K562 (cell line): ENCODE results near the gene FAM171A2. TPM values are rescaled to one million over a fixed set of nuclear protein-coding genes. Genes with fewer than 3 reads are reported as not detected.

Experiments used
- BRF1 ChIP-seq: IDR thresholded peaks from 3 replicates; pipeline ENCODE4 v1.6.1; 2011; ENCODE audit warnings: borderline replicate concordance, mild to moderate bottlenecking; ENCODE audit not compliant: insufficient read length; ENCODE audit errors: extremely low read depth
- FOXA3 ChIP-seq, 2 experiments: fragments of 450-650 bp in 1 of 2; sonication (generic) in 1 of 2; formaldehyde crosslinking; IDR thresholded peaks in 1 of 2; conservative IDR thresholded peaks in 1 of 2; 2 replicates each; pipeline versions ENCODE4 v1.4.0 to v1.8.0; 2020 to 2022; ENCODE audit warnings: mild to moderate bottlenecking in 2 of 2, missing genetic modification reagents in 1 of 2
- FOXJ2 ChIP-seq: fragments of 200-800 bp; sonication (Bioruptor generic); IDR thresholded peaks from 2 replicates; pipeline ENCODE4 v1.6.1; 2016; ENCODE audit warnings: missing genetic modification characterization, missing compliant biosample characterization
- L3MBTL2 ChIP-seq: fragments of 450-650 bp; IDR thresholded peaks from 2 replicates; pipeline ENCODE4 v1.6.1; 2016; ENCODE audit warnings: mild to moderate bottlenecking, moderate library complexity
- MAX ChIP-seq: sonication (generic); formaldehyde crosslinking; IDR thresholded peaks from 2 replicates; pipeline ENCODE4 v1.9.0; 2022; ENCODE audit warnings: mild to moderate bottlenecking, missing genetic modification reagents
- NR2C1 ChIP-seq, 2 experiments: fragments of 450-650 bp; IDR thresholded peaks; 2 replicates each; pipeline ENCODE4 v1.6.1; 2017; ENCODE audit warnings: mild to moderate bottlenecking in 2 of 2, antibody characterized with exemption in 1 of 2, inconsistent platforms in 1 of 2, missing compliant biosample characterization in 1 of 2, missing genetic modification characterization in 1 of 2
- PHB2 ChIP-seq: fragments of 450-650 bp; IDR thresholded peaks from 2 replicates; pipeline ENCODE4 v1.6.1; 2017; ENCODE audit warnings: low read depth
- PHF8 ChIP-seq: fragments of 200-600 bp; sonication (generic); IDR thresholded peaks from 2 replicates; pipeline ENCODE4 v1.6.1; 2012; ENCODE audit warnings: mixed run types, mild to moderate bottlenecking, inconsistent platforms, low read length, moderate library complexity, borderline replicate concordance
- SAFB2 ChIP-seq: fragments of 200-400 bp; formaldehyde crosslinking; IDR thresholded peaks from 2 replicates; pipeline ENCODE4 v1.6.1; 2018; ENCODE audit warnings: borderline replicate concordance, low read length, low read depth, moderate library complexity; ENCODE audit not compliant: severe bottlenecking
- SMAD1 ChIP-seq: fragments of 150-350 bp; IDR thresholded peaks from 2 replicates; pipeline ENCODE4 v1.6.1; 2014; ENCODE audit warnings: low read length, low read depth; ENCODE audit not compliant: partially characterized antibody
- SMARCA5 ChIP-seq: fragments of 450-650 bp; IDR thresholded peaks from 2 replicates; pipeline ENCODE4 v1.6.1; 2016
- SMC3 ChIP-seq: conservative IDR thresholded peaks from 2 replicates; pipeline ENCODE4 v1.6.1; 2011; ENCODE audit warnings: low read depth, low read length, improper control_type of control experiment; ENCODE audit not compliant: insufficient read depth
- SRSF7 ChIP-seq: fragments of 200-400 bp; formaldehyde crosslinking; optimal IDR thresholded peaks from 2 replicates; pipeline ENCODE3; 2017; ENCODE audit warnings: mild to moderate bottlenecking, low read depth, low read length
- SRSF9 ChIP-seq: fragments of 200-400 bp; formaldehyde crosslinking; IDR thresholded peaks from 2 replicates; pipeline ENCODE4 v1.6.1; 2017; ENCODE audit warnings: low read depth, low read length, borderline replicate concordance
- STAG1 ChIP-seq: sonication (generic); formaldehyde crosslinking; IDR thresholded peaks from 2 replicates; pipeline ENCODE4 v1.5.0; 2020; ENCODE audit warnings: missing genetic modification reagents, borderline replicate concordance
- TARDBP ChIP-seq: fragments of 450-650 bp; IDR thresholded peaks from 2 replicates; pipeline ENCODE4 v1.6.1; 2016
- TBP ChIP-seq: optimal IDR thresholded peaks from 2 replicates; pipeline ENCODE3; 2011; ENCODE audit warnings: low read depth, low read length, improper control_type of control experiment
- ZNF384 ChIP-seq: IDR thresholded peaks from 2 replicates; pipeline ENCODE4 v1.6.1; 2012; ENCODE audit warnings: low read depth, low read length, improper control_type of control experiment
- ZNF41 ChIP-seq: fragments of 250-450 bp; sonication (Bioruptor Pico); conservative IDR thresholded peaks from 2 replicates; pipeline ENCODE4 v1.4.0; 2020; ENCODE audit warnings: mild to moderate bottlenecking
- ZNF584 ChIP-seq: fragments of 200-800 bp; sonication (Bioruptor generic); IDR thresholded peaks from 2 replicates; pipeline ENCODE4 v1.6.1; 2016; ENCODE audit warnings: low read depth, mild to moderate bottlenecking, missing genetic modification characterization, missing compliant biosample characterization
- polyA plus RNA-seq, 8 experiments: library from polyadenylated mRNA; depleted of rRNA in 4 of 8; stranded (reverse) in 5 of 8; unstranded in 3 of 8; fragments of >200 nt; fragmentation: Nextera tagmentation in 2 of 8; fragmentation: Illumina TruSeq in 1 of 8; extraction: Ambion mirVana in 2 of 8; extraction: Trizol in 1 of 8; gene quantifications; 2 replicates each; pipeline versions ENCODE4 v1.2.1 to v1.2.3, GENCODE V29; 2011 to 2014; ENCODE audit warnings: inconsistent platforms in 1 of 8, missing spikeins in 1 of 8
- total RNA-seq, 7 experiments: library from RNA; depleted of rRNA in 6 of 7; stranded (reverse); fragments of >200 nt in 6 of 7; fragmentation: Illumina TruSeq in 2 of 7; extraction: Trizol in 2 of 7; gene quantifications; 2 replicates each; pipeline versions ENCODE4 v1.2.1 to v1.2.3, GENCODE V29; 2011 to 2021; ENCODE audit warnings: low replicate concordance in 1 of 7
- TF ChIP-seq, protein P1 (sequence below): fragments of 450-650 bp; formaldehyde crosslinking; IDR thresholded peaks from 2 replicates; pipeline ENCODE4 v1.4.0; 2020; ENCODE audit warnings: mild to moderate bottlenecking, moderate library complexity
- TF ChIP-seq, protein P2 (sequence below): fragments of 450-650 bp; IDR thresholded peaks from 2 replicates; pipeline ENCODE4 v1.7.0; 2016; ENCODE audit warnings: borderline replicate concordance
- TF ChIP-seq, protein P3 (sequence below): sonication (generic); formaldehyde crosslinking; IDR thresholded peaks from 2 replicates; pipeline ENCODE4 v1.8.0; 2023; ENCODE audit warnings: mild to moderate bottlenecking, missing genetic modification reagents

Gene FAM171A2
- total and polyA plus RNA-seq, 9 of the 15 experiments (the other 6 are each of a cell fraction or from before 2014, with no cell fraction given), result 0.10 to 10.2 (median 2.0) TPM; not detected in 1

DNA sequence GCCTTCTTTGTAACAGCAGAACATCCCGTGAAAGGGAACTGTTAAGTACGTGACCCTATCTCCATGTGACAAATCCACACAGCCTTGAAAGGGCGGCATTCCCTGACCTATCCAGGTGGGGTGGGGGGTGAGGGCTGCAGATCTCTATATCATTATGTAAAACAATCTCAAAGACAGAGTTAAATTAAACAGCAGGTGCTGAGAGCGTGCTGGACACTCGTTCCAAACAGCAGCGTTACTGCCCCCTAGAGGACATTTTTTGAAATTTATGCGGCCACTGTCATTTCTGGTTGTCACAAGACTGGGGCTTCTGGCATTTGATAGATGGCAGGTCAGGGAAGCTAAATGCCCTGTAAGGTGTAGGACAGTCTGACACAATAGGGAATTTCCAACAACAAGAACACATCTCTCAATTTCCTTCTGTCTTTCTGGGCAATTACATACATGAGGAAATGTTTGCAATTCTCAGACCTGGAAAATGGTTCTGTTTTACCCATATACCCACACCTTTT is 32.3 kb downstream of the FAM171A2 start (continued):
- TF ChIP-seq BRF1 (no peak), TBP (no peak), ZNF41 (no peak), SMARCA5 (no peak), TARDBP (no peak), SMC3 (peak; percentile 53), FOXA3 (CRISPR knock-in tag; conservative IDR thresholded peaks at IDR 0.05 in 1 of 2, IDR thresholded peaks at IDR 0.05 in 1 of 2) (0 out of 4 replicates have a peak, but pooled peaks of 1 of the 2 experiments have one; percentile 63), ZNF384 (0 out of 2 replicates have a peak, but pooled peaks have one; percentile 11), SRSF7 (no peak), PHF8 (no peak), PHB2 (no peak), SAFB2 (no peak), SRSF9 (no peak), NR2C1 (IDR thresholded peaks at IDR 0.05) (no peak), NR2C1 (tag; IDR thresholded peaks at IDR 0.05) (no peak), L3MBTL2 (peak; percentile 73), FOXJ2 (tag) (no peak), SMAD1 (no peak), ZNF584 (CRISPR knock-in tag) (no peak), MAX (CRISPR knock-in tag) (peak; percentile 75), STAG1 (CRISPR knock-in tag) (peak; percentile 34; the same call in 1 of the 2 replicates)
- TF ChIP-seq, protein P1, sequence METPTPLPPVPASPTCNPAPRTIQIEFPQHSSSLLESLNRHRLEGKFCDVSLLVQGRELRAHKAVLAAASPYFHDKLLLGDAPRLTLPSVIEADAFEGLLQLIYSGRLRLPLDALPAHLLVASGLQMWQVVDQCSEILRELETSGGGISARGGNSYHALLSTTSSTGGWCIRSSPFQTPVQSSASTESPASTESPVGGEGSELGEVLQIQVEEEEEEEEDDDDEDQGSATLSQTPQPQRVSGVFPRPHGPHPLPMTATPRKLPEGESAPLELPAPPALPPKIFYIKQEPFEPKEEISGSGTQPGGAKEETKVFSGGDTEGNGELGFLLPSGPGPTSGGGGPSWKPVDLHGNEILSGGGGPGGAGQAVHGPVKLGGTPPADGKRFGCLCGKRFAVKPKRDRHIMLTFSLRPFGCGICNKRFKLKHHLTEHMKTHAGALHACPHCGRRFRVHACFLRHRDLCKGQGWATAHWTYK (CRISPR knock-in tag), result no peak
- TF ChIP-seq, protein P2, sequence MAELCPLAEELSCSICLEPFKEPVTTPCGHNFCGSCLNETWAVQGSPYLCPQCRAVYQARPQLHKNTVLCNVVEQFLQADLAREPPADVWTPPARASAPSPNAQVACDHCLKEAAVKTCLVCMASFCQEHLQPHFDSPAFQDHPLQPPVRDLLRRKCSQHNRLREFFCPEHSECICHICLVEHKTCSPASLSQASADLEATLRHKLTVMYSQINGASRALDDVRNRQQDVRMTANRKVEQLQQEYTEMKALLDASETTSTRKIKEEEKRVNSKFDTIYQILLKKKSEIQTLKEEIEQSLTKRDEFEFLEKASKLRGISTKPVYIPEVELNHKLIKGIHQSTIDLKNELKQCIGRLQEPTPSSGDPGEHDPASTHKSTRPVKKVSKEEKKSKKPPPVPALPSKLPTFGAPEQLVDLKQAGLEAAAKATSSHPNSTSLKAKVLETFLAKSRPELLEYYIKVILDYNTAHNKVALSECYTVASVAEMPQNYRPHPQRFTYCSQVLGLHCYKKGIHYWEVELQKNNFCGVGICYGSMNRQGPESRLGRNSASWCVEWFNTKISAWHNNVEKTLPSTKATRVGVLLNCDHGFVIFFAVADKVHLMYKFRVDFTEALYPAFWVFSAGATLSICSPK, result no peak
- TF ChIP-seq, protein P3, sequence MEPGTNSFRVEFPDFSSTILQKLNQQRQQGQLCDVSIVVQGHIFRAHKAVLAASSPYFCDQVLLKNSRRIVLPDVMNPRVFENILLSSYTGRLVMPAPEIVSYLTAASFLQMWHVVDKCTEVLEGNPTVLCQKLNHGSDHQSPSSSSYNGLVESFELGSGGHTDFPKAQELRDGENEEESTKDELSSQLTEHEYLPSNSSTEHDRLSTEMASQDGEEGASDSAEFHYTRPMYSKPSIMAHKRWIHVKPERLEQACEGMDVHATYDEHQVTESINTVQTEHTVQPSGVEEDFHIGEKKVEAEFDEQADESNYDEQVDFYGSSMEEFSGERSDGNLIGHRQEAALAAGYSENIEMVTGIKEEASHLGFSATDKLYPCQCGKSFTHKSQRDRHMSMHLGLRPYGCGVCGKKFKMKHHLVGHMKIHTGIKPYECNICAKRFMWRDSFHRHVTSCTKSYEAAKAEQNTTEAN (CRISPR knock-in tag), result no peak
